Cardiac fibroblast (primary cell): ENCODE data around the gene MIOS.

Source experiments
- DNase-seq, 2 donors: peaks; one replicate each; pipeline versions ENCODE4 v3.0.0 to v3.0.0-alpha.2; 2010; ENCODE audit warnings: low read depth in 2 of 2
- H3K4me3 ChIP-seq, 2 donors: replicated peaks in 1 of 2; 1 replicate in 1 of 2; 2 replicates in 1 of 2; pipeline ENCODE4 v1.5.1; 2011; ENCODE audit warnings: low read depth in 2 of 2, low read length in 2 of 2, mild to moderate bottlenecking in 2 of 2, moderate library complexity in 1 of 2
- TF ChIP-seq, protein P1 (sequence below): IDR thresholded peaks from one replicate; pipeline ENCODE4 v1.5.1; 2011; ENCODE audit warnings: low read depth, mild to moderate bottlenecking, low read length, inconsistent platforms

Gene MIOS

DNA sequence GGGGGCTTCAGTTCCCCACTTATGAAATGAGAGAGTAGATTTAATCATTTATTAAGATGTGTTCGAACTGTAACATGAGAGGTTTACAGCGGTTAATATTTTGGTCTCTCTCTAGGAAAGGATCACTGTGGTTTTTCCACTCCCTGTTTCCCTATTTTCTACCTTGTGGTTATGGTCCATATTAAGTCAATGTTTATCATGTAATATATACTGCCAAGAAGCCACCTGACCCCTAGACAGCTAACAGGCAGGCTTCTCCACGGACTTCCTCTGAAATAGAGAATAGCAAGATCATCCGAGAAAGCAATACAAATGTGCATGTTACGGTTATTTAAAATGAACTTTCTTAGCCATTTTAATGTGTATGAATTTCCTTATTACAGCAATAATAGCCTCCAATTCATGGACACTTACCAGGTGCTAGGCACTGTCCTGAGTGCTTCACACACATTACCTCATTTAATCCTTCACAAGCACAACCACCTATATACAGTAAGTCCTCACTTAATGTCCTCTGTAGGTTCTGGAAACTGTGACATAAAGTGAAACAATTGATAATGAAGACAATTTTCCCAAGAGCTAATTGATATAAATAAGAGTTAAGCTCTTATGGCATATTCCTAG, 30.2 kb upstream of the MIOS start:
- no peak overlapping the region for H3K4me3 ChIP-seq
- TF ChIP-seq, protein P1, sequence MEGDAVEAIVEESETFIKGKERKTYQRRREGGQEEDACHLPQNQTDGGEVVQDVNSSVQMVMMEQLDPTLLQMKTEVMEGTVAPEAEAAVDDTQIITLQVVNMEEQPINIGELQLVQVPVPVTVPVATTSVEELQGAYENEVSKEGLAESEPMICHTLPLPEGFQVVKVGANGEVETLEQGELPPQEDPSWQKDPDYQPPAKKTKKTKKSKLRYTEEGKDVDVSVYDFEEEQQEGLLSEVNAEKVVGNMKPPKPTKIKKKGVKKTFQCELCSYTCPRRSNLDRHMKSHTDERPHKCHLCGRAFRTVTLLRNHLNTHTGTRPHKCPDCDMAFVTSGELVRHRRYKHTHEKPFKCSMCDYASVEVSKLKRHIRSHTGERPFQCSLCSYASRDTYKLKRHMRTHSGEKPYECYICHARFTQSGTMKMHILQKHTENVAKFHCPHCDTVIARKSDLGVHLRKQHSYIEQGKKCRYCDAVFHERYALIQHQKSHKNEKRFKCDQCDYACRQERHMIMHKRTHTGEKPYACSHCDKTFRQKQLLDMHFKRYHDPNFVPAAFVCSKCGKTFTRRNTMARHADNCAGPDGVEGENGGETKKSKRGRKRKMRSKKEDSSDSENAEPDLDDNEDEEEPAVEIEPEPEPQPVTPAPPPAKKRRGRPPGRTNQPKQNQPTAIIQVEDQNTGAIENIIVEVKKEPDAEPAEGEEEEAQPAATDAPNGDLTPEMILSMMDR: no peak
- DNase-seq: no peak

DNA sequence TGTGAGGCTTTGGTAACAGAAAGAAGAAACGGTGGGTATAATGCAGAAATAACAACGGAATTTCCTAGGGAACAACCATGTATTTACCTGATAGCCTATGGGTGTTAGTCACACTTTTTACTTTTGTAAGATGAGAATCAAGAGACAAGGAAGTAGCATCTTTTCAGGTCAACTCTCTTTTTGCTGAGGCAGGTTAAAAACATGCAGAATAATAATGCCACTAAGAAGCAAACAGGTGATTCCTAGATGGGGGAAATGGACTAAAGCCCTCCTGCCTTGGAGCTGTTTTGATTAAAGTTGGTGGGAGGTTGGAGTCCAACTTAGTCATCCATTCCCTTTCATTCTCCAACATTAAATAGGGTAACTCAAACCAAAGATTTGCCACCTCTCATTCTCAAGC, 29.0 kb upstream of the MIOS start:
- H3K4me3 ChIP-seq: no peak overlapping the region
- TF ChIP-seq, protein P1: no peak
- DNase-seq: no peak

GRCh38 chr7:7539152-7539551, 27.5 kb upstream of the MIOS start:
- DNase-seq: no peak
- no peak overlapping the region for H3K4me3 ChIP-seq
- TF ChIP-seq, protein P1: no peak

- H3K4me3 ChIP-seq: no peak overlapping the region
- TF ChIP-seq, protein P1: no peak
- no peak for DNase-seq
These were observed 27.0 kb upstream of the MIOS start for GRCh38 chr7:7539711-7540110.

DNA sequence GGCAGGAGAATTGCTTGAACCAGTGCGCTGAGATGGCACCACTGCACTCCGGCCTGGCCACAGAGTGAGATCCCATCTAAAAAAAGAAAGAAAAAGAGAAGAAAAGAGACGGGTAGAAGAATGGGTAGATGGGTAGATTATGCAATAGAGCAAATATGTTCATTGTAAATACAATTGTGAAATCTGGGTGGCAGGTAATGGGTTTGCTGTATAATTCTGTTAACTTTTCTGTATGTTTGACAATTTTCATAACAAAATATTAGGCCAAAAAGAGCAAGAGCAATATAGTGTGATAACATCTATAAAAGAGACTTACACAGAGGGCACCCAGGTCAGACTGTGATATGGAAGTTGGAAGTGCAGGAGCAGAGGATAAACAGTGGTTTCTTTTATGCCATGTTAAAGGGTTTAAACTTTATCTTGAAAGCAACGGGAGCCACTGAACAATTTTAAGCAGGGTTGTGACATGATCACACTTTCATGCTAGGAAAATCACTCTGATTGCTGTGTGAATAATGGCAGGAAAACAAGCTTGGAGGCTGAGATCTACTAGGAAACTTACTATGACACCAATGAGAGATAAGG, 24.3 kb upstream of the MIOS start:
- DNase-seq: no peak
- no peak overlapping the region for H3K4me3 ChIP-seq
- TF ChIP-seq, protein P1: no peak

DNA sequence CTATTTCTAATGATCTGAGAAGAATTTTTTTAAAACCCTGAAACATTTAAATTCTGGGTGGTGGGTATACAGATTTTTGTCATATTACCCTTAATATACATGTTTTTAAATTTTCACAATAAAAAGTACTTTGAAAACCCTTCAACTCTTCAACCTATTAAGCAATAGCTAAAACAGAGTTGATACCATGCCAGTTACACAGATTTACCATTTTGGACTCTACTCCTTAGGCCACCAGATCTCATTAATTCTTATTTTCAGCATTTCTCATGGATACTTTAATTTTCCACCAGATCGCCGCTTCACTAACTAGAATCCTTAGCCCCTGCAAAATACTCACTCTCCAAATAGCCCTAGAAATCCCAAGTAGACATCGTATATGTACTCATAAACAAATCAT, 18.3 kb upstream of the MIOS start:
- DNase-seq: no peak
- TF ChIP-seq, protein P1: no peak
- H3K4me3 ChIP-seq: no peak overlapping the region

DNA sequence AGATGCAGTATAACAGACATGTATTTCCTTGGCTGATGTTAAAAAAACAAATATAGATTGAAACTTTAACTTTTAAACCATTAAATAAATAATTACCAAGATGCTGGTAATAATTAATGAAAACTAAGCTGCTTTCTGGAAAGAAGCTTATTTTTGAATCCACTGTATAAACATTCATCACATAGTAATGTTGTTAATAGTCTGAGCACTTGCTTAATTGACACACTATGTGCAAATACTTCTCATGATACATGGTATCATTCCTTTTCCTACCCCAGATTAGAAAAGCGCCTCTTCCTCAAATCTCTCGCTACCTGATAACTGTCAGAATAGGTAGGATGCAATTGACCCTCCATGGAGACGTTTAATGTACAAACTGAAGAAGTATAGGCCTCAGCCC, 16.0 kb upstream of the MIOS start:
- no peak overlapping the region for H3K4me3 ChIP-seq
- TF ChIP-seq, protein P1: no peak
- no peak for DNase-seq
